ENCODE measurements around the gene SP8. TPM values are rescaled to one million over a fixed set of nuclear protein-coding genes. Genes with fewer than 3 reads are reported as not detected.

SP8 gene
- total RNA-seq, 1 experiment from 2014 or later, result not detected

GRCh38 chr7:20778063-20778721 is 8.5 kb downstream of the SP8 start:
- no peak overlapping the region for H2AFZ ChIP-seq
- no peaks in the 10 kb centered on the region for H3F3A ChIP-seq (ENCODE audit: insufficient read depth, low read depth)
- CTCF ChIA-PET, result no interaction called here
- BruUV-seq (replicated peaks), result no TSS peak
- no peaks in the 10 kb centered on the region for H3K9me3 ChIP-seq (ENCODE audit: insufficient read depth, low read depth)
- POLR2A ChIA-PET (ENCODE audit: unreplicated experiment), result no interaction called here
- H3K36me3 ChIP-seq (ENCODE audit: low read depth), result no peaks in the 10 kb centered on the region
- intact Hi-C loops (cut with micrococcal nuclease; ENCODE audit: unreplicated experiment), result no loop called here
- TF ChIP-seq EZH2 (IDR thresholded peaks at IDR 0.05; ENCODE audit: low read depth), result no peak
- TF ChIP-seq CTCF (conservative IDR thresholded peaks at IDR 0.05), result no peak
- no peak for DNase-seq
- no peaks in the 10 kb centered on the region; the same call in 1 of the 2 replicates for H3K4me1 ChIP-seq (replicated peaks; ENCODE audit: insufficient read depth)
- no peak overlapping the region for H3K27ac ChIP-seq
- H3K9me2 ChIP-seq (ENCODE audit: insufficient read depth), result no peaks in the 10 kb centered on the region
- no peak overlapping the region for H3K4me3 ChIP-seq
- no peak overlapping the region for H3K4me2 ChIP-seq
- H3K27me3 ChIP-seq (ENCODE audit: insufficient read depth, low read depth), result peaks cover 37% of the 10 kb centered on the region
- no peaks in the 10 kb centered on the region for H4K20me1 ChIP-seq (ENCODE audit: insufficient read depth)
- no peaks in the 10 kb centered on the region for H3K79me2 ChIP-seq (ENCODE audit: low read depth)

- Histone ChIP-seq H3K36me3 (ENCODE audit: low read depth) (no peaks in the 10 kb centered on the region), H3K4me2 (no peak overlapping the region), H2AFZ (no peak overlapping the region), H3F3A (ENCODE audit: insufficient read depth, low read depth) (no peaks in the 10 kb centered on the region), H3K9me3 (ENCODE audit: insufficient read depth, low read depth) (no peaks in the 10 kb centered on the region), H3K9me2 (ENCODE audit: insufficient read depth) (no peaks in the 10 kb centered on the region), H3K4me1 (replicated peaks; ENCODE audit: insufficient read depth) (no peaks in the 10 kb centered on the region; the same call in 1 of the 2 replicates), H3K27me3 (ENCODE audit: insufficient read depth, low read depth) (peaks cover 37% of the 10 kb centered on the region), H3K79me2 (ENCODE audit: low read depth) (no peaks in the 10 kb centered on the region), H3K27ac (no peak overlapping the region), H4K20me1 (ENCODE audit: insufficient read depth) (no peaks in the 10 kb centered on the region), H3K4me3 (no peak overlapping the region)
- CTCF ChIA-PET, result no interaction called here
- no peak for DNase-seq
- intact Hi-C loops (cut with micrococcal nuclease; ENCODE audit: unreplicated experiment), result no loop called here
- no peak for TF ChIP-seq CTCF (conservative IDR thresholded peaks at IDR 0.05)
- no peak for TF ChIP-seq EZH2 (IDR thresholded peaks at IDR 0.05; ENCODE audit: low read depth)
- POLR2A ChIA-PET (ENCODE audit: unreplicated experiment), result no interaction called here
- no TSS peak for BruUV-seq (replicated peaks)
These were observed 9.2 kb downstream of the SP8 start for GRCh38 chr7:20777377-20778062.

- H3K4me2 ChIP-seq, result no peak overlapping the region
- intact Hi-C loops (cut with micrococcal nuclease; ENCODE audit: unreplicated experiment), result no loop called here
- no peak for DNase-seq
- peaks cover 37% of the 10 kb centered on the region for H3K27me3 ChIP-seq (ENCODE audit: insufficient read depth, low read depth)
- no peak overlapping the region for H3K27ac ChIP-seq
- no peaks in the 10 kb centered on the region for H3K9me3 ChIP-seq (ENCODE audit: insufficient read depth, low read depth)
- no peaks in the 10 kb centered on the region for H3K36me3 ChIP-seq (ENCODE audit: low read depth)
- H4K20me1 ChIP-seq (ENCODE audit: insufficient read depth), result no peaks in the 10 kb centered on the region
- ChIA-PET POLR2A (ENCODE audit: unreplicated experiment) (no interaction called here), CTCF (no interaction called here)
- H3F3A ChIP-seq (ENCODE audit: insufficient read depth, low read depth), result no peaks in the 10 kb centered on the region
- H3K9me2 ChIP-seq (ENCODE audit: insufficient read depth), result no peaks in the 10 kb centered on the region
- H3K4me3 ChIP-seq, result no peak overlapping the region
- H3K79me2 ChIP-seq (ENCODE audit: low read depth), result no peaks in the 10 kb centered on the region
- no TSS peak for BruUV-seq (replicated peaks)
- no peak overlapping the region for H2AFZ ChIP-seq
- TF ChIP-seq CTCF (conservative IDR thresholded peaks at IDR 0.05) (no peak), EZH2 (IDR thresholded peaks at IDR 0.05; ENCODE audit: low read depth) (no peak)
- no peaks in the 10 kb centered on the region; the same call in 1 of the 2 replicates for H3K4me1 ChIP-seq (replicated peaks; ENCODE audit: insufficient read depth)
These were observed 9.7 kb downstream of the SP8 start for GRCh38 chr7:20776942-20777341.

All from PC-9 (cell line).